H9 (cell line): ENCODE results near the gene CEP89. TPM values are rescaled to one million over a fixed set of nuclear protein-coding genes. Genes with fewer than 3 reads are reported as not detected.

Experiments
- DNase-seq: peaks from one replicate; pipeline ENCODE4 v3.0.0-alpha.2; 2017
- H2AFZ ChIP-seq: one replicate; pipeline ENCODE4 v1.6.1; 2013; ENCODE audit warnings: mild to moderate bottlenecking, low read length, control low read depth, moderate library complexity
- H2AK5ac ChIP-seq: 2 replicates; pipeline ENCODE4 v1.6.1; 2013; ENCODE audit warnings: low read length, control low read depth, mixed read lengths; ENCODE audit not compliant: insufficient read length
- H2BK120ac ChIP-seq: one replicate; pipeline ENCODE4 v1.6.1; 2013; ENCODE audit warnings: low read depth, mild to moderate bottlenecking, low read length, control low read depth, inconsistent platforms; ENCODE audit not compliant: poor library complexity, severe bottlenecking
- H2BK12ac ChIP-seq: 2 replicates; pipeline ENCODE4 v1.6.1; 2013; ENCODE audit warnings: low read length, control low read depth, mixed read lengths, low read depth; ENCODE audit not compliant: insufficient read length
- H2BK15ac ChIP-seq: 2 replicates; pipeline ENCODE4 v1.6.1; 2013; ENCODE audit warnings: low read depth, low read length, control low read depth
- H2BK20ac ChIP-seq: one replicate; pipeline ENCODE4 v1.6.1; 2013; ENCODE audit warnings: low read depth, mild to moderate bottlenecking, low read length, control low read depth, inconsistent platforms; ENCODE audit not compliant: poor library complexity, severe bottlenecking
- H2BK5ac ChIP-seq: 2 replicates; pipeline ENCODE4 v1.6.1; 2013; ENCODE audit warnings: low read length, control low read depth, mixed read lengths; ENCODE audit not compliant: insufficient read length
- H3K14ac ChIP-seq: 2 replicates; pipeline ENCODE4 v1.6.1; 2013; ENCODE audit warnings: low read length, control low read depth; ENCODE audit not compliant: insufficient read depth
- H3K18ac ChIP-seq: 2 replicates; pipeline ENCODE4 v1.6.1; 2013; ENCODE audit warnings: low read depth, mild to moderate bottlenecking, mixed read lengths, low read length, control low read depth; ENCODE audit not compliant: insufficient read length
- H3K23ac ChIP-seq: 2 replicates; pipeline ENCODE4 v1.6.1; 2013; ENCODE audit warnings: low read length, control low read depth, mixed read lengths, low read depth; ENCODE audit not compliant: insufficient read length
- H3K23me2 ChIP-seq: 2 replicates; pipeline ENCODE4 v1.6.1; 2013; ENCODE audit warnings: low read depth, mild to moderate bottlenecking, mixed read lengths, low read length, control low read depth; ENCODE audit not compliant: insufficient read length, poor library complexity, severe bottlenecking
- H3K27ac ChIP-seq: 2 replicates; pipeline ENCODE4 v1.5.1; 2013; ENCODE audit warnings: low read length, control low read depth, mixed read lengths, low read depth; ENCODE audit not compliant: insufficient read length
- H3K27me3 ChIP-seq: 2 replicates; pipeline ENCODE4 v1.6.1; 2013; ENCODE audit warnings: low read length, control low read depth, inconsistent platforms; ENCODE audit not compliant: insufficient read depth
- H3K4ac ChIP-seq: 2 replicates; pipeline ENCODE4 v1.6.1; 2013; ENCODE audit warnings: low read depth, mild to moderate bottlenecking, control low read depth, inconsistent platforms, low read length, moderate library complexity
- H3K4me1 ChIP-seq: 2 replicates; pipeline ENCODE4 v1.6.1; 2013; ENCODE audit warnings: low read length, control low read depth, inconsistent platforms; ENCODE audit not compliant: insufficient read depth
- H3K4me2 ChIP-seq: 2 replicates; pipeline ENCODE4 v1.6.1; 2013; ENCODE audit warnings: low read length, control low read depth, mixed read lengths; ENCODE audit not compliant: insufficient read length, insufficient read depth
- H3K56ac ChIP-seq: 2 replicates; pipeline ENCODE4 v1.6.1; 2013; ENCODE audit warnings: low read depth, mild to moderate bottlenecking, mixed read lengths, low read length, control low read depth; ENCODE audit not compliant: insufficient read length
- H3K79me1 ChIP-seq: 2 replicates; pipeline ENCODE4 v1.6.1; 2013; ENCODE audit warnings: low read depth, mild to moderate bottlenecking, moderate library complexity, low read length, control low read depth, inconsistent platforms; ENCODE audit not compliant: insufficient read depth, poor library complexity, severe bottlenecking
- H3K79me2 ChIP-seq: 2 replicates; pipeline ENCODE4 v1.6.1; 2013; ENCODE audit warnings: low read length, control low read depth, inconsistent platforms; ENCODE audit not compliant: insufficient read depth
- H3K9ac ChIP-seq: 2 replicates; pipeline ENCODE4 v1.6.1; 2013; ENCODE audit warnings: low read length, control low read depth, mixed read lengths; ENCODE audit not compliant: insufficient read length; ENCODE audit errors: extremely low read depth
- H3K9me3 ChIP-seq: one replicate; pipeline ENCODE4 v1.6.1; 2013; ENCODE audit warnings: low read depth, low read length, inconsistent platforms; ENCODE audit not compliant: control insufficient read depth
- H3T11ph ChIP-seq: one replicate; pipeline ENCODE4 v1.6.1; 2013; ENCODE audit warnings: mild to moderate bottlenecking, low read length, control low read depth, inconsistent platforms
- H4K20me1 ChIP-seq: one replicate; pipeline ENCODE4 v1.6.1; 2013; ENCODE audit not compliant: control insufficient read depth, insufficient read length, insufficient read depth
- H4K5ac ChIP-seq: 2 replicates; pipeline ENCODE4 v1.6.1; 2013; ENCODE audit warnings: low read depth, mild to moderate bottlenecking, mixed read lengths, low read length, control low read depth; ENCODE audit not compliant: insufficient read length
- H4K8ac ChIP-seq: replicated peaks from 2 replicates; pipeline ENCODE4 v1.6.1; 2013; ENCODE audit warnings: low read length, control low read depth, mixed read lengths, low read depth; ENCODE audit not compliant: insufficient read length
- H4K91ac ChIP-seq: 2 replicates; pipeline ENCODE4 v1.6.1; 2013; ENCODE audit warnings: low read depth, mild to moderate bottlenecking, moderate library complexity, mixed read lengths, low read length, control low read depth; ENCODE audit not compliant: insufficient read length
- H3K27ac Mint-ChIP-seq, 3 experiments: 2 replicates in 2 of 3; 3 replicates in 1 of 3; pipeline ENCODE4 v1.8.0; 2020 to 2021; ENCODE audit warnings: mixed read lengths in 3 of 3, mild to moderate bottlenecking in 1 of 3, moderate library complexity in 1 of 3
- H3K27me3 Mint-ChIP-seq: 2 replicates; pipeline ENCODE4 v1.8.0; 2021; ENCODE audit warnings: low read depth, mild to moderate bottlenecking, moderate library complexity, mixed read lengths
- H3K36me3 Mint-ChIP-seq, 3 experiments: 2 replicates in 2 of 3; 3 replicates in 1 of 3; pipeline ENCODE4 v1.8.0; 2020 to 2021; ENCODE audit warnings: low read depth in 3 of 3, mixed read lengths in 3 of 3; ENCODE audit not compliant: insufficient read depth in 1 of 3
- H3K4me1 Mint-ChIP-seq, 2 experiments: 2 replicates each; pipeline ENCODE4 v1.8.0; 2020; ENCODE audit warnings: mixed read lengths in 2 of 2
- H3K4me3 Mint-ChIP-seq, 2 experiments: 2 replicates in 1 of 2; 3 replicates in 1 of 2; pipeline ENCODE4 v1.8.0; 2020 to 2021; ENCODE audit warnings: mild to moderate bottlenecking in 2 of 2, mixed read lengths in 2 of 2, moderate library complexity in 1 of 2
- H3K9me3 Mint-ChIP-seq, 2 experiments: 2 replicates in 1 of 2; 3 replicates in 1 of 2; pipeline ENCODE4 v1.8.0; 2020; ENCODE audit warnings: mild to moderate bottlenecking in 2 of 2, mixed read lengths in 2 of 2, moderate library complexity in 1 of 2
- WGBS: extraction: QIAGEN DNeasy Blood & Tissue Kit; methylation state at CpG from one replicate; pipeline ENCODE4 v1.1.7; 2013; ENCODE audit warnings: missing lambda C conversion rate, low lambda C conversion rate, mixed read lengths; ENCODE audit not compliant: insufficient read length; ENCODE audit errors: extremely low coverage; 5-methylcytosine and 5-hydroxymethylcytosine counted together
- total RNA-seq: library from RNA; stranded (reverse); gene quantifications from 2 replicates; pipeline ENCODE4 v1.2.1, GENCODE V29; 2021
- TF ChIP-seq, protein P1 (sequence below): fragments of 200-600 bp; sonication (generic); conservative IDR thresholded peaks from 3 replicates; pipeline ENCODE4 v1.8.0; 2021; ENCODE audit warnings: antibody characterized with exemption, mild to moderate bottlenecking

The CEP89 gene
- total RNA-seq, 1 experiment from 2014 or later, result 22.1 TPM

DNA sequence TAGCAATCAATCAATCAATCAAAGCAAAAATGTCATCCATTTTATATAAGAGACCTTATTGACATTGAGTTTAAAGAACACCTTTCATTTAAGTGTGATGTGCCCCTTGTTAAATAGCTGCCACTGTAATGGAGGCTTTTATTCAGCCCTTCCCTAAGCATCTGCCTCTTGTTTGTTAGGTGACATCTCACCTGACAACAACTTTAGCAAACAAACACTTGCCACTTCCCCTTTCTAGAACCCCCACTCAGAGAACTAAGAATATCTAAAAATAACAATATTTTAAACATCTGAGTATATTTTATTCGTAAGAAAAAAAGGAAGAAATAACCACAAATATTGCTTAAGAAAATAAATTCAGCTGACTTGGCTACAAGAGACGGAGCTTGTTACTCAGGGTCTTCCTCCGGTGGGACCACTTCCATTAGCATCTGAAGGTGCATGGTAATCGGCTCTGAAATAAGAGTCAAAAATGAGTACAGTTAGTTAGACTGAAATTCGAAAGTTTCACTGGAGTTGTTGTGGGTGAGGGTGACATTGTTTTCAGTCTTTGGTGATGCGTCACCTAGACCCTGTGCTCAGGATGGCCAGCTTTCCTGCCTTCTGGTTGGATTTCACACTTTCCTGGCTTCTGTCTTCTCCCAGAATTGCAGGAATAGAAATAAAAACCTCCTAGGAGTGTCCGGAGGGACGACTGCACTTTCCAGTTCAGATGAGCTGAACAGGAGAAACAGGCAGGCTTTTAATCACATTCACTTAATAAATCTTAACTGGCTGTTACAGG, 141.3 kb downstream of the CEP89 start:
- H3K14ac ChIP-seq, result no peak overlapping the region
- no peak overlapping the region for H4K5ac ChIP-seq
- H3K4me1 ChIP-seq, result no peaks in the 10 kb centered on the region
- Mint-ChIP-seq H3K4me3 (no peak overlapping the region), H3K27ac (peak overlapping the region in 1 of 3 experiments; percentile 46; a peak in 1 of 7 replicates), H3K9me3 (no peaks in the 10 kb centered on the region), H3K4me1 (peaks cover 15 to 19% of the 10 kb centered on the region in 2 experiments), H3K27me3 (no peaks in the 10 kb centered on the region), H3K36me3 (no peaks in the 10 kb centered on the region)
- H2AFZ ChIP-seq, result no peak overlapping the region
- H2BK5ac ChIP-seq, result no peak overlapping the region
- no peaks in the 10 kb centered on the region for H3K9me3 ChIP-seq
- DNase-seq, result no peak
- H2BK15ac ChIP-seq, result no peak overlapping the region
- no peaks in the 10 kb centered on the region for H3K23me2 ChIP-seq
- H3K27me3 ChIP-seq, result no peaks in the 10 kb centered on the region
- no peak overlapping the region for H3T11ph ChIP-seq
- no peak overlapping the region for H2AK5ac ChIP-seq
- no peaks in the 10 kb centered on the region for H3K79me2 ChIP-seq
- H3K18ac ChIP-seq, result no peak overlapping the region
- H4K20me1 ChIP-seq, result no peaks in the 10 kb centered on the region
- H2BK120ac ChIP-seq, result no peak overlapping the region
- WGBS, result no CpG with 5 or more reads among the region's 8 CpGs
- H3K56ac ChIP-seq, result no peak overlapping the region
- H2BK20ac ChIP-seq, result no peak overlapping the region
- no peak overlapping the region for H4K91ac ChIP-seq
- H2BK12ac ChIP-seq, result no peak overlapping the region
- H3K9ac ChIP-seq, result no peak overlapping the region
- TF ChIP-seq, protein P1, sequence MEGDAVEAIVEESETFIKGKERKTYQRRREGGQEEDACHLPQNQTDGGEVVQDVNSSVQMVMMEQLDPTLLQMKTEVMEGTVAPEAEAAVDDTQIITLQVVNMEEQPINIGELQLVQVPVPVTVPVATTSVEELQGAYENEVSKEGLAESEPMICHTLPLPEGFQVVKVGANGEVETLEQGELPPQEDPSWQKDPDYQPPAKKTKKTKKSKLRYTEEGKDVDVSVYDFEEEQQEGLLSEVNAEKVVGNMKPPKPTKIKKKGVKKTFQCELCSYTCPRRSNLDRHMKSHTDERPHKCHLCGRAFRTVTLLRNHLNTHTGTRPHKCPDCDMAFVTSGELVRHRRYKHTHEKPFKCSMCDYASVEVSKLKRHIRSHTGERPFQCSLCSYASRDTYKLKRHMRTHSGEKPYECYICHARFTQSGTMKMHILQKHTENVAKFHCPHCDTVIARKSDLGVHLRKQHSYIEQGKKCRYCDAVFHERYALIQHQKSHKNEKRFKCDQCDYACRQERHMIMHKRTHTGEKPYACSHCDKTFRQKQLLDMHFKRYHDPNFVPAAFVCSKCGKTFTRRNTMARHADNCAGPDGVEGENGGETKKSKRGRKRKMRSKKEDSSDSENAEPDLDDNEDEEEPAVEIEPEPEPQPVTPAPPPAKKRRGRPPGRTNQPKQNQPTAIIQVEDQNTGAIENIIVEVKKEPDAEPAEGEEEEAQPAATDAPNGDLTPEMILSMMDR, result no peak
- no peak overlapping the region for H3K27ac ChIP-seq
- no peak overlapping the region for H3K4ac ChIP-seq
- H3K79me1 ChIP-seq, result no peaks in the 10 kb centered on the region
- H4K8ac ChIP-seq, result no peak overlapping the region
- H3K4me2 ChIP-seq, result no peak overlapping the region
- no peak overlapping the region for H3K23ac ChIP-seq
